Dedifferentiated amniotic fluid mesenchymal stem cell (primary cell): ENCODE results near the gene RNF224.
"Not testable (repeated sequence)": the region's sequence is repeated elsewhere in the genome, so short reads cannot be mapped to it uniquely, and the experiment has no call there.

Experiments
- DNase-seq: peaks from one replicate; pipeline ENCODE4 v3.0.0-alpha.2; 2016; ENCODE audit errors: extremely low spot score

The RNF224 gene

GRCh38 chr9:137228506-137228967 is 1.2 kb downstream of the RNF224 start:
- DNase-seq: no peak

GRCh38 chr9:137228968-137229896 is 1.9 kb downstream of the RNF224 start:
- no peak for DNase-seq

DNA sequence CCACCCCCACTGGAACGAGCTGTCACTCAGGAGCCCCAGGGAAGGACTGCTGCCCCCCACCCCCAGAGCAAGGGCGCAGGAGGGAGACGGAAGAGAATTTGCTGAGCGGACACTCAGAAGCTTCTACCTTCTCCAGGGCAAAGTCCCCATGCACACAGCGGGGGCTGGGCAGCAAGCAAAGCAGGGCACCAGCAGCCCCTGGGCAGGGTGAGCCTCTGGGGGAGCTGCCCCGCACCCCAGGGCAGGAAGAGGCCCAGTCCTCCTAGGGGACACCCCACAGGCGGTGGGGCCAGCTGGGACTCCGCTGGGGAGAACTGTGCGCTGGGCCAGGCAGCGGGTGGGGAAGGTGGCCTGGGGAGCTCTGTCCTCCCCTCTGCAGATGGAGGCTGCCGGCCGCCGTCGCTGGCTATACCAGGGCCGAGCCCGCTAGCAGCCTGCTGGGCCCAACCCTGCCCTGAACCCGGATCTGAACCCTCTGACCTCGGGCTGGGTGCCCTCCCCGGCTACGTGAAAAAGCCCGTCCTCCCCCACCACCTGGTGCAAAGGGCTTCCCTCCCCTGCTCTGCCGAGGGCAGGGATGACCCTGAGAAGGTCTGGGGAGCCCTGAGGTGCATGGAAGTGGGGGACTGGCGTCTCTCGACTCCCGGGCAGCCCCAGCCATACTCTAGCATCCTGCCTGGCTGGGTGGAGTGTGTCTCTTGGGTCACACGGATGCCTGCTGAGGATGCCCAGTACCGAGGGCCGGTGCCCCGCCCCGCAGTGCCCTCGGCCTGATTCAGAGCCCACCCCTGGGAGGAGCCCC is 2.8 kb downstream of the RNF224 start:
- DNase-seq: no peak

- no peak for DNase-seq
These were observed 3.5 kb downstream of the RNF224 start, which contains the start of gene SLC34A3 for GRCh38 chr9:137230705-137231371. Gene SLC34A3, plus strand, starts transcription at chr9:137230901. Its CDS starts 802 bp downstream, at chr9:137231703.

GRCh38 chr9:137231372-137232039 is 4.2 kb downstream of the RNF224 start:
- DNase-seq: no peak

GRCh38 chr9:137232101-137232500 is 4.8 kb downstream of the RNF224 start:
- no peak for DNase-seq

GRCh38 chr9:137232510-137232909 is 5.2 kb downstream of the RNF224 start:
- no peak for DNase-seq

GRCh38 chr9:137233143-137233980 is 6.1 kb downstream of the RNF224 start:
- DNase-seq: no peak

DNA sequence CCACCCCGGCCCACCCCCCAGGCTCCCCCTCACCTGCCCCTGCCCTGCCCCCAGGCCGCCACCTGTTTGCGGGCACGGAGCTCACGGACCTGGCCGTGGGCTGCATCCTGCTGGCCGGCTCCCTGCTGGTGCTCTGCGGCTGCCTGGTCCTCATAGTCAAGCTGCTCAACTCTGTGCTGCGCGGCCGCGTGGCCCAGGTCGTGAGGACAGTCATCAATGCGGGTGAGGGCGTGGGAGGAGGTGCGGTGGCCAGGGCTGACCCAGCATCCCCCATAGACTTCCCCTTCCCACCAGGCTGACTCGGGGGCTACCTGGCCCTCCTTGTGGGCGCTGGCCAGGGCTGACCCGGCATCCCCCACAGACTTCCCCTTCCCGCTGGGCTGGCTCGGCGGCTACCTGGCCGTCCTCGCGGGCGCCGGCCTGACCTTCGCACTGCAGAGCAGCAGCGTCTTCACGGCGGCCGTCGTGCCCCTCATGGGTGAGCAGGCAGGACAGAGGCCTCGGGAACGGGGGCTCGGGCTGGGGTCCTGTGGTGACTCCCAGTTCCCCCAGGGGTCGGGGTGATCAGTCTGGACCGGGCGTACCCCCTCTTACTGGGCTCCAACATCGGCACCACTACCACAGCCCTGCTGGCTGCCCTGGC is 6.9 kb downstream of the RNF224 start:
- no peak for DNase-seq

DNA sequence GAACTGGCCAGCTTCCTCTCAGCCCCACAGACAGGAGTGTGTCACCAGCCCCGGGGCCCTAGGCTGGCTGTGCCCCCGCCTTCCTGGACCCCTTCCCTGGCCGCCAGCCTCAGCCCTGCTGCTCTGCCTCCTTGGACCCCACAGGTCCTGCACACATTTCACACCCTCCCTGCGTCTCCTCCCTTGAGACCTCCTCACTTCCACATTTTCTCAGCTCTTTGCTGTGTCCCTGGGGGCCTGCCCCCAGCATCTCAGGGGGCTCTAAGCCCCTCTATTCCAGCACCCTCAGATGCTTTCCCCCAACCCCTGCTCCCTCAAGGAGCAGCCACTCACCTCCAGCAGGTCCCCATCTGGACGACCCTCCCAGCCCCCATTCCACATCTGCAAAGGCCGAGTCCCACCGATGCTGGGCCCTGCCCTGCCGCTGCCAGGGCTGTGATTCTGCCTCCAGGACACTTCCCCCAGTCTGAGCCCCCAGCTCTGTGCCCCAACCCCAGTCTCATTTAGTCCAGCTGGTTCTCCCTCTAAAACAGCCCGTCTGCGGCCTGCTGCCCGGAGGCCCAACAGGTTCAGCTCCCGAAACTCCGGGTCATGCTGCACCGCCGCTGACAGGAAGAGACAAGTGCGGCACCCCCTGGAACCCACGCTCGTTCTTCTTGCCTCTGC is 7.6 kb downstream of the RNF224 start:
- no peak for DNase-seq

- DNase-seq: no peak
These were observed 8.3 kb downstream of the RNF224 start for GRCh38 chr9:137235424-137236237.

DNA sequence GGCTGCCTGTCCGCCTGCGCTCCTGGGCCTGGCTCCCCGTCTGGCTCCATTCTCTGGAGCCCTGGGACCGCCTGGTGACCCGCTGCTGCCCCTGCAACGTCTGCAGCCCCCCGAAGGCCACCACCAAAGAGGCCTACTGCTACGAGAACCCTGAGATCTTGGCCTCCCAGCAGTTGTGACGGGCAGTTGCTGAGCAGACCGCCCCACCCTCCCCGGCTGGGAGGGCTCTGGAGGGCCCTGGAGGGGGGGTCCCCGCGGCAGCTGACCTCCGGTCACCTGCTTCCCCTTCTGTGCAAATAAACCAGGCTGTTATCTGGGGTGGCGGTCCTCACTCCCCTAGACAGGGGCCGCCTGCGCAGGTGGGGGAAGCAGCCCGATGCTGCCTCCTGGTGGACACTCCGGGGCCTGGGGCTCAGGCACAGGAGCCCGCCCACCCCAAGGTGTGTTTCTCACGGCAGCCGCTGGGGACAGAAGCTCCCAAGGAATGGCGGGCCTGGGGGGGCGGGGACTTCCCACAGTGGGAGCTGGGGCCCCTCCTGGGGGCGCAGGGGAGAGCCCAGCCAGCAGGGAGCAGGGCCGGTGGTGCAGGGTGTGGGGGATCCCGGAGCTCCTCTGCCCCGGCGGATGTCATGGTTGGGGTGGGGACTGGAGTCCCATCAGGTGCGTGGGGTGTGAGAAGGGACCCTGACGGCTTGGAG is 9.1 kb downstream of the RNF224 start:
- peak; percentile 58 for DNase-seq

DNA sequence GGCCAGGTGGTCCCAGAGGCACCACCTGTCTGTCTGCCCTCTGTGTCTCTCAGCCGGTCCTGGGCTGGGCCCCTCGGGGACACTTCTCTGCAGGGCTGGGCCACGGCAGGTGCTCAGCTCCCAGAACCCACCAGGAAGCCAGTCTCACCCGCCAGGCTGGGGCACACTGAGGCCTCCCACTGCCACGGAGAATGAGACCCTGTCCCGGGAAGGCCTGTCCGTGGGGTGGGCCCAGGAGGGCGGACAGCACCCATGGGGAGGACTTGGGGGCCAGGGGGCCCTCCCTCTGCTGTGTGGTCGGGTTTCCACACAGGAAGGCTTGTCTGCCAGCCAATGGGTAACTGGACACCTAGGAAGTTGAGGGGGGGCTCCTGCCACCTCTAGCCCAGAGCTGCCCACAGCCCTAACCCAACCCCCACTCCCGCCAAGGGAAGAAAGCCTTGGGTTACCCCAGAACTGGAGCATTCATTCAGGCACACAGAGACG is 9.7 kb downstream of the RNF224 start:
- no peak for DNase-seq

DNA sequence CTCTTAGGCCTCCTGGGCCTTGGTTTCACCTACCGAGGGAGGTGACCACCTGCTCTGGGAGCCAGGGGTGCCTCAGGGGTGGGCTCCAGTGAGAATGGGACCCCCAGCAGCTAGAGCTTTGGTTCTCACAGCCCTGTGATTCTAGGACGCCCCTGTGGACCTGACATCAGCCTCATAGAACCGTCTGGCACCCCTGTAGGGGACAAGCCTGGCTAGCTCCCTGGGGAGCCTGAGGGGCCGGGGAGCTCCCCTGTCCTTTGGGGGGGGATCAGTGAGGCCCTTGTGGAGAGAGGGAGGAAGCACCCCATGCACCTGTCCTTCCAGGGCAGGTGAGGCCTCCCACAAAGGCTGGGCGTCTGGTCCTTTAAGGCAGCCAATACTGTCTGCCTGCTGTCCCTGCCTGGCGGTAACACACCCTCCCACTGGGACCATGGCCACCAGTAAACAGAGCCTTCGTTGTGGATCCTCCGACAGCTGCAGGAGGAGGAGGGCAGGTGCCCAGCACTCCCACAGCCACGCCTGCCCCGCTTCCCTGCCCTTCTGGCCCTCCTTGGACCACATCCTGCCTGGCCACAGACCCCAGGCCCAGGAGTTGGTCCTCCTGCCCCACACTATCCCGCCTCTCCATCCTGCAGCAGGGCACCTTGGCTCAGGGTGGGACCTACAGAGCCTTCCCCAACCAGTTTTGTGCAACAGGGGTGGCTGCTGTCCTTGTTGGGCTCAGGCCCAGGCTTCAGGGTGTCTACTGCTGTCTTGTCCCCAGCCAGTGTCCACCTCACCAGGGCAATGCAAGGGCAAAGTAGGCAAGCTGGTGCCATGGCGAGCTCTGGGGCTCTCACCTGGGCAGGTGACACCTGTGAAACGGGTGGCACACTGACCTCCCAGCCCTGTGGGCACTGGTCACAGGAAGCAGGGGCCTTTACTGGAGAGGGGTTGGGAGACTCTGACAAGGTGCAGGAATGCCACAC is 10.7 kb downstream of the RNF224 start:
- DNase-seq: no peak

- DNase-seq: not testable (repeated sequence)
These were observed 12.4 kb downstream of the RNF224 start for GRCh38 chr9:137239541-137240200.

- peak; percentile 58 for DNase-seq
These were observed 13.1 kb downstream of the RNF224 start for GRCh38 chr9:137240318-137240840.
